HG03432 (cell line): ENCODE measurements around the gene RERE.
"Not testable (repeated sequence)": the region's sequence is repeated elsewhere in the genome, so short reads cannot be mapped to it uniquely, and the experiment has no call there.

Experiments
- ATAC-seq: cut with Tn5 transposase; IDR thresholded peaks from one replicate; pipeline ENCODE4 v1.9.1; 2021; ENCODE audit warnings: mild to moderate bottlenecking, moderate library complexity; ENCODE audit not compliant: unreplicated experiment

RERE gene

DNA sequence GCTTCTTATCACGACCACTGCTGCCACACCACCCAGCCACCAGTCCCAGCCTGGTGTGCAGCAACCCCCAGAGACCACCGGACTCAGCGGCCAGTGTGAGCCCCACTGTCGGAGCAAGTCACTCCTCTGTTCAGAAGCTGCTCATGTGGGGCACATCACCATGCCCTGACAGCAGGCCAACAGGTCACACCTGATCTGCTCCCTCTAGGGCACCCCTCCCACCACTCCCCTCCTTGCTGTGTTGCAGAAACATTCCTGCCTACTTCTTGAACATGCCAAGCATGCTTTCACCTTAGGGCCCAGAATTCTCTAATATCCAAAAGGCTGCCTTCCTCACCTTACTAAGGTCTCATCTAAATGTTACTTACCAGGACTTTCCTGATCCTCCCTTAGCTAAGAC, 353.1 kb downstream of the RERE start:
- ATAC-seq, result no peak

DNA sequence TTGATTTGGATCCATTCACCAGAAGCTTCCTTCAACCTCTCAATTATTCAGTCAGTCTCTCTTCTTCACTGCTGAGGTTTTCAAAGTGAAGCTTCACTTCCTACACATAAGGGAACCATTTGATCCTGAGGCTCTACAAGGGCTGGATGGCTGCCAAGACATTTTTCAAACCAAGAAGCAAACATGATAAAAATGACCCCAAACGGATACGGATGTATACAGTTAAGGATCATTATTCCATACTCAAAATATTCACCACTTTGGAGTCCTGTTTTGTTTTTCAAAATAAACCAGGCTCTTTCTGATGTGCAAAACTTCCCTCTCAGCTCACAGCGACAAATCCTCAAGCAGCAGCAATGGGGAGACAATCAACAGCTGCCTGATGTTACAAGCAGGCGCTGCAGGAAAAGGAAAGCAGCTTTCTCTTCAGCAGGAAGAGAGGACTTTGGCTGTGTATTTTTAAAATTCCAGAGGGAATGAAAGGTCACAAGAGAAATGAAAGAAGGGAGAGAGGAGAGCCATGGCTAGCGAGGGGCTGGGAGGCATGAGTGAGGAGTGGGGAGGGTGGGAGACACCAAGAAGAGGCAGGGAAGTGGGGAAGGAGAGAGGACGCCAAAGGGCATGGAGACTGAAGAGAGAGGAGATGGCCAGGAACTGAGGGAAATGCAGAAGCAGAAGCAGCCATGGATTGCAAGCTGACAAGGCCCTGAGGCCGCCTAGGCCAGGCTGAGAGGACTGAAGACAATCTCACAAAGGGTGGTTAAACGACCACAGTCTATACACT, 354.1 kb downstream of the RERE start:
- no peak for ATAC-seq

DNA sequence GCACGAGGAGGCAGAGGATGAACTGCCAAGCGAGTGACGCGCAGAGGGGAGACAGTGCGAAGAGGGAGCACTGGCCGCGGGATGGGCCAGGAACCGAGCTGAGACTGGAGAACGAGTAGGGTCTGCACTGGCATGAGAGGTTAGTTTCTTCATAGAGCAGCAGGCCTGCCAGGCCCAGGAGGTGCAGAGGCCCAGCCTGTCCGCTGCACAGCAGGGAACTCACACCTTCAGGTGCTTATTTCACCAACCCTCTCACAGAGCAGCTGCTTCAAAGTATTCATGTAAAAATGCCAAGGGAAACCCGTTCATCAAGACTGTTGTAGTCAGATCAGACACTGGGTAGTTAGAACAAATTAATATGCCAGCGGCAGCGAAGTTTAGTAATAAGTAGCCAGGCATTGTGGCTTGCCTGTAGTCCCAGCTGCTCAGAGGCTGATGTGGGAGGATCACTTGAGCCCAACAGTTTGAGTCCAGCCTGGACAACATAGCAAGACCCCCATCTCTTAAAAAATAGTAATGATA, 355.0 kb downstream of the RERE start:
- no peak for ATAC-seq

DNA sequence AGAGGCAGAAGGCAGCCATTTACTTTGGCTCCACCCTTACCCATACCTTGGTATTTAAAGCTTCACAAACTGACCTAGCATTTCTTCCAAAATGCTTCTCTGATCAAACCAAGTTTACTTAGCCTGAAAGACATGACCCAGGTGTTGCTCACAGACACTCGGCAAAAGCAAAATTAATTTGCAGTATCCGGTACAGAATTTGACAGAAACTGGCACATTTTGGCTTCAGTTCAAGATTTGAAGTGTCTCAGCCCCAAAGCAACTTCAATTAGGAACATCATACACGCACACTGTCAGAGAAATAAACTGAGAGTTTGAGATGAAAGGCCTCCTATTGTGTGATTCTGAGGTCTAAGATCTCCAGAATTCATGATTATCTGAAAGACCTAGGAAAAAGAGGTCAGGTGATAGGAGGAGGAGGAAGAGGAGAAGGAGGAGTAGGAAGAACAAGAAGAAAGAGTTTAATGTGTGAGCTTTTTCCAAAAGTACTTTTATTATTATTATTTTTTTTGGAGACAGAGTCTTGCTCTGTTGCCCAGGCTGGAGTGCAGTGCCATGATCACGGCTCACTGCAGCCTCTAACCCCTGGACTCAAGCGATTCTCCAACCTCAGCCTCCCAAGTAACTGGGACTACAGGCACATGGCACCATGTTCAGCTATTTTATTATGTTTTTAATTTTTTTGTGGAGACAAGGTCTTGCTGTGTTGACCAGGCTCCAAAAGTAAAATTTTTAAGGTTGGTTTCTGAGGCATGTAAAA, 355.9 kb downstream of the RERE start:
- ATAC-seq, result no peak

DNA sequence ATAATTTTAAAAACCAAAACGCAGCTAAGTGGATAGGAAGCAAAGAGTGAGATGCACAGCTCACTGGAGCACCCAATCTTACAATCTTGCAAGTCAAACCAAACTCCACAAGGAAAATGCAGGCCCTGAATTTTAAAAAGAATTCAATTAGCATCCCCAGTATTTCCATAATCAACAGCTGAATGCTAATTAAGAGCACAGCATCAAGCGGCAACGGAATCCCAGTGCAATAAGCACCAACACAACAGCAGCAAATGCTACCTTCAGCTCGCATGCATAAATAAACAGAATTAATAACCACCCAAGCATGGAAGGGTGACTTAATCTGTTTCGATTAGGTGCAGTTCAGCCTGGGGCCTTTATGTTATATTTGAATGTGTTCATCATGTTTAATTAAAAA, 356.7 kb downstream of the RERE start:
- no peak for ATAC-seq

DNA sequence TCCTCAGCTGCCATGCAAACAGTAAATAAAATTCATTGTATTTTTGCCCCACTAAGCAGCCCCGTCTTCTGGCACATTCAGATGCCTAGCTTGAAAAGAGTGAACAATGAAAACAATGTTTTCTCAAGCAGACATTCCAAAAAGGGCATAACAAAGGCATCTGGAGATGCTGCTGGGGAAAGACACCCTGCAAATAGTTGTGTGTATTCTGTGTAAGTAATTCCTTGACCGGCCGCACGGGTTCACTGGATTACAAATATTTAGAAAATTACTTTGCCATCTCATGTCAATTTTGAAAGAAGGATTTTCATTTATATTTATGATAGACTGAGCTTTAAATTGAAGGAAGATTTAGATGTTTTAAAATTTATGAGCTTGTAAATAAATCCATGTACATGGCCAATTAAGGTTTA, 357.3 kb downstream of the RERE start:
- ATAC-seq, result no peak

DNA sequence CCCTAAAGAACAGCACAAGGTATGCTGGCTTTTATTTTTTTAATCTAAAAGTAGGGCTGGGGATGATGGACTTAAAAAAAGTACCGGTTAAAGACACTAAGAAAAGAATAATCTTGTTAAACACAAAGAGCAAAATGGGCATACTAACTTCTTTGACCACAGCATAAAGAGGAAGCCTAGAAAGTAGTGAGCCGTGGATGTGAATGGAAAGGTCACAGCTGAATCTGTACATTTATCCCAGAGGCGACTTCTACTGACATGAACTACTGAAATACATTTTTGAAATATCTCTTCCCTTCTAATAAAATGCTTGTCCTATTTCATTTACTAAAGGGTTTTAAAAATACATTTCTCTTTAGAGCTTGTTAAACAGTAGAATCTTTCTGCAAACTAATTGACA, 358.8 kb downstream of the RERE start:
- ATAC-seq, result no peak

DNA sequence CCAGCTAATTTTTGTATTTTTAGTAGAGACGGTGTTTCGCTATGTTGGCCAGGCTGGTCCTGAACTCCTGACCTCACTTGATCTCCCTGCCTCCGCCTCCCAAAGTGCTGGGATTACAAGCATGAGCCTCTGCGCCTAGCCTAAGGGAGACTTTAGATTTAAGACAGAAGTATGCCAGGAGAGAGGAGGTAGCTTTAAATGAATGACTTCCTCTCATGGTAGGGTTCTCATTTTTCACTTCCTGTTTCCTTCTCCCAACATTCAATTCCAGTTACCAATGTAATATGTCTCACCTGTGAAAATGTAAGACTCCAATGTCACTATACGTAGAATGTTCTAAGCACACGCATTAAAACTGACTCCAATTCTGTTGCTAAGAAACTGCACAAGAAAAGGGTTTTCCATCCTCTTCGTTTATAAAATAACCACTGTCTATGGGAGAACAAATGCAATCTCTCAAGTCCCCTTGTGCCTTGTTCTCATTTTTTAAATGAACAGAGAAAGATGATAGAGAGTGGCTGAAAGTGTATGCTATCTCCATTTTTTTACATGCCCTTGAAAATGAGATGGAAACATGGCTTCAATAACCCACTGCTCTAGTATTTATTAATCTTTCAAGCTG, 359.6 kb downstream of the RERE start:
- ATAC-seq, result no peak

DNA sequence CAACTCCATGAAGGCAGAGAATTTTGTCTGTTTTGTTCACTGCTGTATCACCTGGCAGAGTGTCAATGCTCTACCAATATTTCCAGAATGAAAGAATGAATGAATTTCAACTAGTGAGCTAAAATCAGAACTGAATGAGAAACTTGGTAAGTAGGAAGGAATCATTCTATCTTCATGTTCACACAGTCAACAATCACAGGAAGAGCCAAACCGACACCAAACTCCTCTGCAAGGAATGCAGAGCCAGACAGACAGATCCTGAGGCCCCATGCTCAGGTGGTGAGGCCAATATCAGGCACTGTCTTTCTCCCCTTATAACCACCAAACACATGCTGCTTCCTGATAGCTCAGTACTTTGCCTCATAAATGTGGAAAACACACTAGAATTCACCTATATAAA, 360.4 kb downstream of the RERE start:
- no peak for ATAC-seq

DNA sequence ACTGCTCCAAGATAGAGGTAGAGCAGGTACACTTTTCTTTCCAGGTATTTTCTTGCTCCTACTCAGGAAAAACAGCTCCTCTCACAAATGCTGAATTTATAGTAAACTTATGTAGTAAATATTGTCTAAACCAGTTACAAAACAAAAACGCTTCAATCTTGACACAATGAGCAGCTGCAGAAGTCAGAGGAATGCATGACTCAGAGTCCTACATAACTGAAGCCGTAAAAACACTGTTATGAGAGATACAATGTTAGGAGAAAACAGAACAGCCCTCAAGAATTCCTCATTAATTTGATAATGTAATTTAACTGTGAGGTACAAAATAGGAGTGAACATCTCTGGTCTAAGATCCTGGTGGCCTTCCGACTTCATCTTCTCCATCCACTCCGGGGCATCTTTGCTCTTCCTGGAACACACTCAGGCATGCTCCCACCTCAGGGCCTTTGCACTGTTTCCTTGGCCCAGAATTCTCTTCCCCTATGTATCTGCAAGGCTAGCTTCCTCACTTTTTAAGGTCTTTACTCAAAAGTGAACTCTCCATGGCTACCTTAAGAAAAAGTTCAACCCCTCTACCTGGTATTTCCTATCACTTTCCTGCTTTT, 361.0 kb downstream of the RERE start:
- no peak for ATAC-seq

DNA sequence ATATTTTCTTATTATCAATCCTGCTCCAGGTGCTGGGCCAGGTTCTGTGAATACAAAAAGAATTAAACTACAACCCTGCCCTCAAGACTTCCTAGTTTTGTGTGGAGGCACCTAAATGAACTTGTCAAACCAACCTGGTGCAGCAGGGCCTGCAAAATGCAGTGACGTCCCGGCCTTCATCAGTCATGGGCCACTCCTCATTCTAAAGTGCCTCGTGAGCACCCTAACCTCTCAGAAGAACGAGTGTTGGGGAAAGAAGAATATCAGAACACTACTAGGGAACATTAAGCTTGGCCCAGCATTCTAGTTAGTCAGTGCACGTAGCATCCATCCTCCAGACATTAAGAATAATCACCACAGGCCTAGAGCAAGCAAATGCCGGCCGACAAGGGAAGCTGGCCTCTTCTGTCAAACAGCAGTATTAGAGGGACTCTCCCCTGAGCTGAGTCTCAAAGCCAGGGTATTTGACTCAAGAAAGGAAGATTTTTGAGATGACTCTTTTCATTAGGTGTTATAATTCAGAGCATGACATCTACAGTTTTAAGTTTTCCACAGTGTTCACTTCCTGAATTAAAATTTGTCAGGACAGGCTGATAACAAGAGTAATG, 361.6 kb downstream of the RERE start:
- ATAC-seq, result no peak

DNA sequence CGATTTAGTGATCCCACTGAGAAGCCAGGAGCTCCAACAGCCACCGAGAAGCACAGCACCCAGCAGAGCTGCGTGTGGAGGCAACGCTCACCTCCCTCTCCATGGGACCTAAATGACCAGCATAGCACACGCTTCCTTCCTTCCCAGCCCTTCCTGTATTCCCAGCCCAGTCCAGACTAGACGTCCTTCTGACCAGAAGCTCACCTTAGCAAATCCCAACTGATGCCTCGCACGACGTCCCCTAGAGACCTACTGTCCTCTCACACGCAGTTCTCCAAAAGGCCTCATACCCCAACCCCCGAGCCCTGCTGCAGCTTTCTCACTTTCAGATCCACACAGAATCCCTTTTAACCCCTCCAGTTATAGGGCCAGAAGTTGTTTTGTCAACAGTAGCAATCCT, 367.1 kb downstream of the RERE start:
- no peak for ATAC-seq

DNA sequence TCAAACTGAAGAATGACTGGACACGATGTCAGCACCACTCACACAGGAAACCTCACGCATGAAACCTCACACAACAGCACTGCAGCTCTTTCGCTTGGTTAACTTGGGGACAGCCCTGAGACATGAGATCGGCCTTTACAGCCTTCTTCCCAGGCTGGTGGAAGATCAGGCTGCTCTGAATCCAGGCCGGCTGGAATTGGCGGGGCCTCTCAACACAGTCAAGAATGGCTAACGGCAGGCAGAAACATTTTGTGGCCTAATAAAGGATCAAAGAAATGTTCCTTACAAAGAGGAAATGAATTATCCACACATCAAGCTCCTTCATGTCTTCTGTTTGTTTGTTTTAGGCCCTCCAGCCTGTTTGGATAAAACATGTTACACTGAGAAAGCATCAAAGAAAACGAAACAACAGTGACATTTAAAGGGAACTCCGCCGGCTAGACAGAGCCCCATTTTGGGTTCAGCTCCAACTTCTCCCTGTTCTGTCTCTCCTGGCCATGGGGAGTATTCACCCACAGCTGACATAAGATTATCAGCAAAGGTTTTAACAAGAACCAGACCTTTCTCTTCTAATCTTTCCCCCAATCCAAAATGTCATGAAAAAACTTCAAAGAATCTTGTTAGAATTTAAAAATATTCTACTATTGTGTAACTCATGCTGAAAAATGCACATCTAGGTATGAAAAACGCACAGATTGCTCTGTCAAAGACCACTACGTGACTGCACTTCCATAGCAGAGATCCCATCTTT, 368.4 kb downstream of the RERE start:
- no peak for ATAC-seq

DNA sequence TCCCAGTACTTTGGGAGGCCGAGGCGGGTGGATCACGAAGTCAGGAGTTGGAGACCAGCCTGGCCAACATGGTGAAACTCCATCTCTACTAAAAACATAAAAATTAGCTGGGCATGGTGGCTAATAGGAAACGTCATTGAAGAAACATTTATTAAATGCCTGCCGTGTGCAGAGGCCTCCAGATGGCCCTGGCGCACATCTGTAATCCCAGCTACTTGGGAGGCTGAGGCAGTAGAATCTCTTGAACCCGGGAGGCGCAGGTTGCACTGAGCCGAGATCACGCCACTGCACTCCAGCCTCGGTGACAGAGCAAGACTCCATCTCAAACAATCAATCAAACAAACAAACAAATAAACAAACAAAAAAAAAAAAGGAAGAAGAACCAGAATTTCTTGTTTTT, 368.9 kb downstream of the RERE start:
- ATAC-seq, result not testable (repeated sequence)

DNA sequence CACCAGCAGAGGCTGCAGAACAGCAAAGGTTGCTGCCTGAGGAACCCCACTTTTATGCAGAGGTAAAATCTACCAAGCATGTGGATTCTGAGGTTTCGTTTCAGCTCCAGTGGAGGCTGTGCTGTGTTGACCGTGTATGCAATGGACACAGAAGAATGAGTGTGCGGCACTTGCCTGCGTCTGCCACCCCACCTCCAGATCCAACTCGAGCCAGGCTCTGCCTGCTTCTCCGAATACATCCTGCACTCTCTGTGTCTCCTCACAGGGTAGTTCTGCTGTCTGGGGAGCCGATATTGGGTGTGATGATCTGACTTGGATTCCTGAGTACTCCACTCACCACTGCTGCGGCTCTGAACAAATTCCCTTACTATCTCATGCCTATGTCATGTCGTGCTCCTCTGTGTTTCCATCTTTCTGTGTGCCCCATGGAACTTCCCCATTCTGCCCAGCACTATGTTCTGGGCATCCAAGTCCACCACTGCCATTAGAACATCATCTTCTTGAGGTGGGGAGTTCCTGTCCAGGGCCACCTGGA, 369.8 kb downstream of the RERE start:
- no peak for ATAC-seq

DNA sequence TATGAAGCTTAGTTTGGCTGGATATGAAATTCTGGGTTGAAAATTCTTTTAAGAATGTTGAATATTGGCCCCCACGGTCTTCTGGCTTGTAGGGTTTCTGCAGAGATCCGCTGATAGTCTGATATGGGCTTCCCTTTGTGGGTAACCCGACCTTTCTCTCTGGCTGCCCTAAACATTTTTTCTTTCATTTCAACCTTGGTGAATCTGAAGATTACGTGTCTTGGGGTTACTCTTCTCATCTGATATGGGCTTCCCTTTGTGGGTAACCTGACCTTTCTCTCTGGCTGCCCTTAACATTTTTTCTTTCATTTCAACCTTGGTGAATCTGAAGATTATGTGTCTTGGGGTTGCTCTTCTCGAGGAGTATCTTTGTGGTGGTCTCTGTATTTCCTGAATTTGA, 371.3 kb downstream of the RERE start:
- not testable (repeated sequence) for ATAC-seq

DNA sequence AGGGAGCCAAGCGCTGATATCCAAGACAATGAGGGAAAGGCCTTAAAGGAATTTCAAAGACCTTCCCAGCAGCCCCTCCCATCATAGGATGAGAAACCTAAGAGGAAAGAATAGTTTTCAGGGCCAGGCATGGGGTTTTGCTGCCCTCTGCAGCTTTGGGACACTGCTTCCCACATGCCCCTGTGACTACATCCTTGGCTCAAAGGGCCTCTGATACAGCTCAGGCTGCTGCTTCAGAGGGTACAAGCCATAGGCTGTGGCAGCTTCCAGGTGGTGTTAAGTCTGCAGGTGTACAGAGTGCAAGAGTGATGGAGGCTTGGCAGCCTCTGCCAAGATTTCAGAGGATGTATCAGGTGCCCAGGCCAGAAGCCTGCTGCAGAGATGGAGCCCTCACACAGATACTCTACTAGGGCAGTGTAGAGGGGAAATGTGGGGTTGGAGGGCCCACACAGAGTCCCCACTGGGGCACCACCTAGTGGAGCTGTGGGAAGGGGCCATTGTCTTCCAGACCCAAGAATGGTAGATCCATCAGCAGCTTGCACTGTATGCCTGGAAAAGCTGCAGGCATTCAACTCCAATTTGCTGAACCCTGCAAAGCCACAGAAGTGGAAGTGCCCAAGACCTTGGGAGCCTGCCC, 373.8 kb downstream of the RERE start:
- ATAC-seq, result no peak

DNA sequence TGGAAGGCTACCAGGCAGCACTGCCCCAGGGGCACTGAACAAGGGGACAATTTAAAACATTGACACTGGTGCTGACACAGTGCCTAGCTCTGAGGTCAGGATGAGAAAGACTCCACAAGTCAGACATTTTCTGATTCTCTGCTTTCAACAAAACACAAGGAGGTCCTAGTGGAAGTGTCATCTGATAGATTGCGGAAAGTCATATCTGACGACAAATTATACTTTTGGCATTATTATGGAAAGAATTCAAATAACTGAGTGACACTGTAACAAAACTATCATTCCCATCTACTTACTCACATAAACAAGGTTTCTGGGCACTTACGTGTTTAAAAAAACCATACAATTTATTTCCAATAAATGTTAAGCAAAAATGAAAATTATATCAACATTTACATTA, 376.0 kb downstream of the RERE start:
- no peak for ATAC-seq

DNA sequence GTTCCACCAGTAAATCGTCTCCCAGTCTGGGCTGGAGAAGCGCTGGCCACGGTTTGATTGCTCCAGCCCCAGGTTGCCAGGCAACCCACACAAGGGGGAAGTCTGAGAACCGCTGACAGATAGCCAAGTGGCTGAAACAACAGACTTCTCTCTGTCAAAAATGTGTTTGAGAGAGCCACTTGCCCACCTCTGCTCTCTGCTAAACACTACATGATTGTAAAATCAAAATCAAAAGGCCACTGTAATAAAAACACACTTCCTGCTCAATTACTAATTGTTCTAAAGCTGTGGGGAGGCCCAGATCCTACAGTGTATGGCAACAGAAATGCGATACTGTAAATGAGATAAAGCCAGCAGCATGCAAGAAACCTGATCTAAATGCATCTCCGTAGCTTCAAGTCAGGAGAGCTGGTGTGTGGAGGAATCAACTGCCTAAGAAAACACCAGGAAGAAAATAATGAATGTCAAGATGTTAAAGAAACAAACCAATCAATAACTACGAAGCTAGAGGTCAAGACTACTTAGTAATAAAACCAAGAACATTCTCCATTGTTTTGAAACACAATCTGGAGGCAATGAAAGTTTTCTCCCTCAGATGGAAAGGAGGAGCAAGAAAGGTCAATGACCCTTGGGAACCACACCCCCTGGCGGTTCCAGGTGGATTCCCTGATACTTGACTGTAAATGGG, 378.3 kb downstream of the RERE start:
- ATAC-seq, result no peak
